K562 (cell line): ENCODE data around the gene FTL. TPM values are rescaled to one million over a fixed set of nuclear protein-coding genes. Genes with fewer than 3 reads are reported as not detected.
A peak's percentile ranks its signal among the peaks of the same experiment; 100 is the strongest.

ENCODE experiments used
- TAL1 ChIP-seq: fragments of 450-650 bp; IDR thresholded peaks from 2 replicates; pipeline ENCODE4 v1.6.1; 2016; ENCODE audit warnings: mild to moderate bottlenecking
- ZNF778 ChIP-seq: fragments of 450-650 bp; formaldehyde crosslinking; IDR thresholded peaks from 2 replicates; pipeline ENCODE4 v1.4.0; 2020; ENCODE audit warnings: mild to moderate bottlenecking, moderate library complexity
- polyA plus RNA-seq, 8 experiments: library from polyadenylated mRNA; depleted of rRNA in 4 of 8; stranded (reverse) in 5 of 8; unstranded in 3 of 8; fragments of >200 nt; fragmentation: Nextera tagmentation in 2 of 8; fragmentation: Illumina TruSeq in 1 of 8; extraction: Ambion mirVana in 2 of 8; extraction: Trizol in 1 of 8; gene quantifications; 2 replicates each; pipeline versions ENCODE4 v1.2.1 to v1.2.3, GENCODE V29; 2011 to 2014; ENCODE audit warnings: inconsistent platforms in 1 of 8, missing spikeins in 1 of 8
- total RNA-seq, 7 experiments: library from RNA; depleted of rRNA in 6 of 7; stranded (reverse); fragments of >200 nt in 6 of 7; fragmentation: Illumina TruSeq in 2 of 7; extraction: Trizol in 2 of 7; gene quantifications; 2 replicates each; pipeline versions ENCODE4 v1.2.1 to v1.2.3, GENCODE V29; 2011 to 2021; ENCODE audit warnings: low replicate concordance in 1 of 7
- TF ChIP-seq, protein P1 (sequence below), 2 experiments: fragments of 450-650 bp in 1 of 2; sonication (generic) in 1 of 2; formaldehyde crosslinking in 1 of 2; IDR thresholded peaks; 2 replicates each; pipeline versions ENCODE4 v1.7.1 to v1.9.0; 2016 to 2022; ENCODE audit warnings: inconsistent platforms in 1 of 2, mild to moderate bottlenecking in 1 of 2, missing genetic modification reagents in 1 of 2

Gene FTL
- total and polyA plus RNA-seq, 9 of the 15 experiments (the other 6 are each of a cell fraction or from before 2014, with no cell fraction given): 1,231 to 27,415 (median 3,965) TPM

DNA sequence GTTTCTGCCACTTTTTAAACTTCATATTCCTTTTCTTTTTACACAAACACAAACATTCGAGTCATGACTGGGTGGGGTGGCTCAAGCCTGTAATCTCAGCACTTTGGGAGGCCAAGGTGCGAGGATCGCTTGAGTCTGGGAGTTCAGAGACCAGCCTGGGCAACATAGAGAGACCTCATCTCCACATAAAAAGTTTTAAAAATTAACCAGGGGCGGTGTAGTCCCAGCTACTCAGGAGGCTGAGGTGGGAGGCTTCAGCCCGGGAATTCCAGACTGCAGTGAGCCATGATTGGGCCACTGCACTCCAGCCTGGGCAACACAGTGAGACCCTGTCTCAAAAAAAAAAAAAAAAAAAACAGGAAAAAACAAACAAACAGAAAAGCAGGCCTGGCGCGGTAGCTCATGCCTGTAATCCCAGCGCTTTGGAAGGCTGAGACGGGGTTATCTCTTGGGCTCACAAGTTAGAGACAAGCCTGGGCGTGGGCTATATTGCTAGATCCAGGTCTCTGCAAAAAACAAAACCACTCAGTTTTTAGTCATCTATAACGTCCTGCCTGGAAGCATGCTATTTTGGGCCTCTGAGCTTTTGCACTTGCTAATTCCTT, 11.0 kb upstream of the FTL start (continued):
- TF ChIP-seq, protein P1, sequence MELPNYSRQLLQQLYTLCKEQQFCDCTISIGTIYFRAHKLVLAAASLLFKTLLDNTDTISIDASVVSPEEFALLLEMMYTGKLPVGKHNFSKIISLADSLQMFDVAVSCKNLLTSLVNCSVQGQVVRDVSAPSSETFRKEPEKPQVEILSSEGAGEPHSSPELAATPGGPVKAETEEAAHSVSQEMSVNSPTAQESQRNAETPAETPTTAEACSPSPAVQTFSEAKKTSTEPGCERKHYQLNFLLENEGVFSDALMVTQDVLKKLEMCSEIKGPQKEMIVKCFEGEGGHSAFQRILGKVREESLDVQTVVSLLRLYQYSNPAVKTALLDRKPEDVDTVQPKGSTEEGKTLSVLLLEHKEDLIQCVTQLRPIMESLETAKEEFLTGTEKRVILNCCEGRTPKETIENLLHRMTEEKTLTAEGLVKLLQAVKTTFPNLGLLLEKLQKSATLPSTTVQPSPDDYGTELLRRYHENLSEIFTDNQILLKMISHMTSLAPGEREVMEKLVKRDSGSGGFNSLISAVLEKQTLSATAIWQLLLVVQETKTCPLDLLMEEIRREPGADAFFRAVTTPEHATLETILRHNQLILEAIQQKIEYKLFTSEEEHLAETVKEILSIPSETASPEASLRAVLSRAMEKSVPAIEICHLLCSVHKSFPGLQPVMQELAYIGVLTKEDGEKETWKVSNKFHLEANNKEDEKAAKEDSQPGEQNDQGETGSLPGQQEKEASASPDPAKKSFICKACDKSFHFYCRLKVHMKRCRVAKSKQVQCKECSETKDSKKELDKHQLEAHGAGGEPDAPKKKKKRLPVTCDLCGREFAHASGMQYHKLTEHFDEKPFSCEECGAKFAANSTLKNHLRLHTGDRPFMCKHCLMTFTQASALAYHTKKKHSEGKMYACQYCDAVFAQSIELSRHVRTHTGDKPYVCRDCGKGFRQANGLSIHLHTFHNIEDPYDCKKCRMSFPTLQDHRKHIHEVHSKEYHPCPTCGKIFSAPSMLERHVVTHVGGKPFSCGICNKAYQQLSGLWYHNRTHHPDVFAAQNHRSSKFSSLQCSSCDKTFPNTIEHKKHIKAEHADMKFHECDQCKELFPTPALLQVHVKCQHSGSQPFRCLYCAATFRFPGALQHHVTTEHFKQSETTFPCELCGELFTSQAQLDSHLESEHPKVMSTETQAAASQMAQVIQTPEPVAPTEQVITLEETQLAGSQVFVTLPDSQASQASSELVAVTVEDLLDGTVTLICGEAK (IDR thresholded peaks at IDR 0.05): peak; percentile 31; the same call in 1 of the 2 replicates
- TF ChIP-seq, protein P1 (CRISPR knock-in tag; IDR thresholded peaks at IDR 0.05): no peak
- TF ChIP-seq TAL1 (peak; percentile 38; the same call in 1 of the 2 replicates), ZNF778 (CRISPR knock-in tag) (no peak)
